T-helper 2 cell treated with Interferon-gamma antibody and Interleukin-4, amounts not matched to agents 100 ng/mL and 5 ng/mL, for 36 hours (primary cell): ENCODE data around the gene GC. TPM values are rescaled to one million over a fixed set of nuclear protein-coding genes. Genes with fewer than 3 reads are reported as not detected.
"Not testable (repeated sequence)": the region's sequence is repeated elsewhere in the genome, so short reads cannot be mapped to it uniquely, and the experiment has no call there.

Source experiments
- intact Hi-C: fragments of 100-400 bp; cut with micrococcal nuclease; formaldehyde crosslinking; loops from one replicate; pipeline ENCODE4 v1.15.1; 2023
- total RNA-seq: library from RNA; stranded (reverse); gene quantifications from 2 replicates; pipeline ENCODE4 v1.2.3, GENCODE V29; 2022

GC gene
- total RNA-seq, 1 donor from 2014 or later = not detected

- intact Hi-C loops = no loop called here
These were observed 15.8 kb downstream of the GC start for GRCh38 chr4:71768123-71768522.

- intact Hi-C loops = no loop called here
These were observed 18.0 kb downstream of the GC start for GRCh38 chr4:71765821-71766383.

- intact Hi-C loops = no loop called here
These were observed 18.5 kb downstream of the GC start for GRCh38 chr4:71765350-71765749.

GRCh38 chr4:71752383-71753042, 31.4 kb downstream of the GC start:
- intact Hi-C loops = no loop called here

GRCh38 chr4:71749008-71749594, 34.8 kb downstream of the GC start:
- intact Hi-C loops = no loop called here

- intact Hi-C loops = no loop called here
These were observed 37.5 kb downstream of the GC start for GRCh38 chr4:71746379-71746778.

GRCh38 chr4:71738782-71739181, 45.1 kb downstream of the GC start:
- intact Hi-C loops = not testable (repeated sequence)

- intact Hi-C loops = no loop called here
These were observed 51.2 kb downstream of the GC start for GRCh38 chr4:71732706-71733105.

GRCh38 chr4:71732066-71732465, 51.8 kb downstream of the GC start:
- intact Hi-C loops = no loop called here

GRCh38 chr4:71729856-71730255, 54.0 kb downstream of the GC start:
- intact Hi-C loops = no loop called here

GRCh38 chr4:71713611-71714203, 70.2 kb downstream of the GC start:
- intact Hi-C loops = loop anchor here (1.0 to 10.0 kb wide), 4 partner anchors 486 to 1112 kb away; no protein-coding TSS in a partner anchor

GRCh38 chr4:71711985-71712348, 71.9 kb downstream of the GC start:
- intact Hi-C loops = loop anchor here (5.0 to 10.0 kb wide), 2 partner anchors 485 to 1057 kb away; no protein-coding TSS in a partner anchor

- intact Hi-C loops = loop anchor here (5.0 to 10.0 kb wide), 2 partner anchors 484 to 1057 kb away; no protein-coding TSS in a partner anchor
These were observed 72.6 kb downstream of the GC start for GRCh38 chr4:71711044-71711984.

GRCh38 chr4:71709961-71710360, 73.9 kb downstream of the GC start:
- intact Hi-C loops = loop anchor here (5.0 to 10.0 kb wide), 2 partner anchors 483 to 1055 kb away; no protein-coding TSS in a partner anchor

- intact Hi-C loops = no loop called here
These were observed 85.7 kb downstream of the GC start for GRCh38 chr4:71698141-71698540.

- intact Hi-C loops = no loop called here
These were observed 86.8 kb downstream of the GC start for GRCh38 chr4:71697031-71697430.

- intact Hi-C loops = no loop called here
These were observed 88.9 kb downstream of the GC start for GRCh38 chr4:71694961-71695360.

- intact Hi-C loops = no loop called here
These were observed 90.9 kb downstream of the GC start for GRCh38 chr4:71692963-71693362.

- intact Hi-C loops = no loop called here
These were observed 91.7 kb downstream of the GC start for GRCh38 chr4:71692198-71692597.
